Measurements from ENCODE around the gene TRIM5.

DNA sequence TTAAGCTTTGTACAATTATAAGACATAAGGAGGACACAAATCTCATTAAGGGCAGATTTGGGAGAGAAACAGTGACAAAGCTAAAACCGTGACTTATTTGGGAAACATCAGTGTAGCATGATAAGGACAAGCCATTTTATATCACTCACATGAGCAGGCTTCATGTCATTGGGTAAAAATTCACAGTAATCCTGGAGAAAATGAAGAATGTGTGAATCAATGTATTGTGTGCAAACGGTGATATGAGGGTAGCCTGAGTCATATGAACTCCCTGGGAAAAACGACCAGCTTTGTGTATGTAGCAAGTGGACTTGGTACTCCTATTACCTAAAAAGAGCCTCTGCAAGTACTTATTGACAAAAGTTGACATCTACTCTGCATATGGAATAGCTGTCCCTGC lies 66.1 kb downstream of the TRIM5 start:
- TF ChIP-seq, protein P1, sequence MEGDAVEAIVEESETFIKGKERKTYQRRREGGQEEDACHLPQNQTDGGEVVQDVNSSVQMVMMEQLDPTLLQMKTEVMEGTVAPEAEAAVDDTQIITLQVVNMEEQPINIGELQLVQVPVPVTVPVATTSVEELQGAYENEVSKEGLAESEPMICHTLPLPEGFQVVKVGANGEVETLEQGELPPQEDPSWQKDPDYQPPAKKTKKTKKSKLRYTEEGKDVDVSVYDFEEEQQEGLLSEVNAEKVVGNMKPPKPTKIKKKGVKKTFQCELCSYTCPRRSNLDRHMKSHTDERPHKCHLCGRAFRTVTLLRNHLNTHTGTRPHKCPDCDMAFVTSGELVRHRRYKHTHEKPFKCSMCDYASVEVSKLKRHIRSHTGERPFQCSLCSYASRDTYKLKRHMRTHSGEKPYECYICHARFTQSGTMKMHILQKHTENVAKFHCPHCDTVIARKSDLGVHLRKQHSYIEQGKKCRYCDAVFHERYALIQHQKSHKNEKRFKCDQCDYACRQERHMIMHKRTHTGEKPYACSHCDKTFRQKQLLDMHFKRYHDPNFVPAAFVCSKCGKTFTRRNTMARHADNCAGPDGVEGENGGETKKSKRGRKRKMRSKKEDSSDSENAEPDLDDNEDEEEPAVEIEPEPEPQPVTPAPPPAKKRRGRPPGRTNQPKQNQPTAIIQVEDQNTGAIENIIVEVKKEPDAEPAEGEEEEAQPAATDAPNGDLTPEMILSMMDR (IDR thresholded peaks at IDR 0.05): no peak
- no peak for TF ChIP-seq POLR2A (IDR thresholded peaks at IDR 0.05)

Data from testis (tissue), 2 donors.